GM18499 (cell line): ENCODE results near the gene RNF34.

Experiments used
- ATAC-seq: cut with Tn5 transposase; IDR thresholded peaks from one replicate; pipeline ENCODE4 v1.9.1; 2021; ENCODE audit warnings: moderate number of reproducible peaks; ENCODE audit not compliant: insufficient read depth, unreplicated experiment

The RNF34 gene

DNA sequence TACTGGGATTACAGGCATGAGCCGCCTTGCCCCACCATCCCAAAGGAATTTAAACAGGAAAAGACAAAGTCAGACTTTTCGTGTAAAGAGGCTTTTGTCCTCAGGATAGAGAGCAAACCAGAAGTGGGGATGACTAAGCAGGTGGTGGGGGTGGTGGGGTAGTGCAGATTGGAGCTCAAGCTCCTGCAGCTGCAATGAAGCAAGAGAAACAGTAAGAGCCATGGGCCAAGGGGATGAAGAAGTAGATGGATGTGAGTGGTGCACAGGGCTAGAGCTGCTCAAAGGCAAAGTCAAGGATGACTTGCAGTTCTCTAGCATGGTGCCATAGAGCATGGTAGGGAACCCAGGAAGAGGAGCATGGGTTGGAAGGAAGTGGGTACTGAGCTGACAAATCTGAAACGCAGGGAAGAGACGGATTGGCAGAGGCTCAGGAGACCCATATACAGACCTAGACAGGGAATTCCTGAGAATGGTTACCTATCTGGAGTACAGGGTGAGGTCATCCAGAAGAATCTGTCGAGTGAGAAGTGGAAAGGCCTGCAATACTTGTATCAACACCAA, 11.4 kb upstream of the RNF34 start:
- ATAC-seq, result no peak

DNA sequence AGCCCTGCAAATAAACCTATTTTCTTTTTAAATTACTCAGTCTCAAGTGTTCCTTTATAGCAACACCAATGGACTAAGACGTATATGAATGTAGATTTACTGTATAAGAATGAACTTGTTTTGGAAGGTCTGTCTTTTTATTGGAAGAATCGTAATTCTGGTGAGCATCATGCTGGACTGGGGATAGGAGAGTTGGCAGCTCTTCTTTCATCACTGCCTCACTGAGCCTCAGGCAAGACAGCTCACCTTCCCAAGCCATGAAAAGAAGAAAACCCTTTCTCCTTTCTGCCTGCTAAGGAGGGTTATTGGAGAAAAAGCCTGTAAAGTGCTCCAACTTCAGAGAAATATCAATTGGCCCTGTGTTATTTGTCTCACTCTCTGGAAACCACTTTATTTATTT, 9.1 kb upstream of the RNF34 start:
- ATAC-seq, result no peak

DNA sequence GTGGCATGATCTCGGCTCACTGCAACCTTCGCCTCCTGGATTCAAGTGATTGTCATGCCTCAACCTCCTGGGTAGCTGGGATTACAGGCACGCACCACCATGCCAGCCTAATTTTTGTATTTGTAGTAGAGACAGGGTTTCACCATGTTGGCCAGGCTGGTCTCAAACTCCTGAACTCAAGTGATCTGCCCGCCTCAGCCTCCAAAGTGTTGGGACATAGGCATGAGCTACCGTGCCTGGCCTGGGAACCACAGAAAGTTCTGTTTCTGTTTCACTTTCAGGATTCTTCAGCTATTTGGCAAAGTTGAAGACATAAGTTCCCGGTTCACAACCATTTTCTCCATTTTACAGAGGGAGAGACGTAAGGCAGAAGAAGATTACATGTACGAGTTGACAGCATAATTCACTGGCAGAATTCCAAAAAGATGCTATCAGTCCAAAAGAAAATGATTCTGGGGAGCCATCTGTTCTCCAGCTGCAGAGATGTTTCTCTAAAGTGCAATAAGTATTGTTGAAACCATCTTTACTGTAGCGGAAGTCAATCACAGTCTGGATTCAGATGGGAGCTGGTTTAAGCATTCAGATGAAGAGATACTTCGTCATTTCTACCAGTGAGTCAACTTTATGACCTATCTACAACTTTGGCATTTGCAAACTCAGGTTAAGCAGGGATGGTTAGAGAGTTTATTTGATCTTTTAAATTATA, 8.1 kb upstream of the RNF34 start:
- ATAC-seq, result no peak

DNA sequence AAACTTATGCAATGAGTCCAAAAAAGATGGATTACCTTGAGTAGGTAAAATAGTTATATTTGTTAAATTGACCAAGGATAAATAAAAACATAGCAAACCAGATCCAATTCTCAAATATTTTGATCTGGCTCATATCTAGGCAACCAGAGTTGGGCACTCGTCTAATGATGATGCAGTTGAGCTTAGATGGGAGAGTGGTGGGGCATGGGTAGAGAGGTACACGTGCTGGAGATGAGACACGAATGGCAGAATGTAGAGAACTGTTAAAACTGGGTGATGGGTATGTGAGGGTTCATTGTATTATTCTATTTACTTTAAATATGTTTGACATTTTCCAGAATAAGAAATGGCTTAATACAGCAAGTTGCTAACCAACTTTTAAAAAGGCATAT, 7.6 kb upstream of the RNF34 start:
- no peak for ATAC-seq

DNA sequence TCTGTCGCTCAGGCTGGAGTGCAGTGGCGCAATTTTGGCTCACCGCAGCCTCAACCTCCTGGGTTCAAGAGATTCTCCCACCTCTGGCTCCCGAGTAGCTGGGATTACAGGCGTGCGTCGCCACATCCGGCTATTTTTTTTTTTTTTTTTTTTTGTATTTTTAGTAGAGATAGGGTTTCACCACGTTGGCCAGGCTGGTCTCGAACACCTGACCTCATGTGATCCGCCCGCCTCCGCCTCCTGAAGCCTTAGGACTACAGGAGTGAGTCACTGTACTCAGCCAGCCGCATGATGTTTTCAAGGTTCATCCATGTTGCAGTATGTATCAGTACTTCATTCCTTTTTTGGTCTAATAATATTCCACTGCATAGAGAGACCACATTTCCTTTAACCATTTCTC, 2.4 kb upstream of the RNF34 start:
- ATAC-seq, result no peak

DNA sequence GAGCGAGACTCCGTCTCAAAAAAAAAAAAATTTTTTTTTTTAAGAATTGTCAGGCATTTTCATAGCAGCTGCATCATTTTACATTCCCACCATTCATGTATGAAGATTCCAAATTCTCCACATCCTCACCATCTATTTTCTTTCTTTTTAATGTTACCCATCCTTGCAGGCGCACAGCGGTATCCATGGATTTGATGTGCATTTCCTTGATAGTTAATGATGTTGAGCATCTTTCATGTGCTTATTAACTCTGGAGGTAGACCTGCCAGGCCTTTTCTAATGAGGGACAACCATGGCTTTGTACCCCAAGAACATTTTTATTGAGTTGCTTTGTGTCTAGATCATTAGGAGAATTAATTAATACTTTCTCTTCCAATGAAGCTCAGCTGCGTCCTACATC, 1.6 kb upstream of the RNF34 start:
- ATAC-seq, result no peak

DNA sequence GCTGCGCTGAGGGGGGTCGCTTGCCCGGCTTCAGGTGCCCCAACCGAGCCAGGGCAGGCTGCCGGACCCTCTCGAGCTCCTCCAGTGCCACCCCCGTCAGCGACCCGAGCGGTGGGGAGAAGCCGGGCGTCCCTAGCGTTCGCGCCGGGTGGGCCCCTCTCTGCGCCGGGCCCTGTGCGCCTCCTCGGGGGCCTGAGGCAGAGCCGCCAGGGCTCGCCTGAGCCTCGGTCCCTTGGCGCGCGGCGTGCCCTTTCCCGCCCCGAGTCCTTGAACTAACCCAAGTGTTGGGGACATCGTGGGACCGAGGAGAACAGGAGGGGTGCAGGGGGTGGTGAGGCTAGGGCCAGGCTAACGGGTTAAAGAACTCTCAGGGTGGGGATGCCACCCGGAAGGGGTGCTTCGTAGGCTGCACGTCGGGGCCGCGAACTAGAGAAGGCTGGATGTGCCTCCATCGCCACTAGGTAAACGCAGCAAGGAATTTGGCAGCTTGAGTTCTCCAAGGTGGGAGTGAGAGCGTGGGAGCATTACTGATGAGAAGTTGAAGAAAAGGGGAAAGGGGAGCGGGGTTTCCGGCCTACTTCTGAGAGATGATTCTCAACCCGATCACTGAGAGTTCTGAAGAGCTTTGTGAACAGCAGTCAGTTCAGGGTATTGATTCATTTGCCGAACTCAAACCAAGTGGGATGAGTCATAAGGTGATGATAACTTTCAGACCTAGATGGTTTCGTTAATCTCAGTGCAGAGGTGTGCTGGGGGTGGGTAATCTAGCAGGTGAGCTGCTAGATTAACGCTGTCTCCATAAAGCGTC, 618 bp downstream of the RNF34 start:
- ATAC-seq, result peak; percentile 37

DNA sequence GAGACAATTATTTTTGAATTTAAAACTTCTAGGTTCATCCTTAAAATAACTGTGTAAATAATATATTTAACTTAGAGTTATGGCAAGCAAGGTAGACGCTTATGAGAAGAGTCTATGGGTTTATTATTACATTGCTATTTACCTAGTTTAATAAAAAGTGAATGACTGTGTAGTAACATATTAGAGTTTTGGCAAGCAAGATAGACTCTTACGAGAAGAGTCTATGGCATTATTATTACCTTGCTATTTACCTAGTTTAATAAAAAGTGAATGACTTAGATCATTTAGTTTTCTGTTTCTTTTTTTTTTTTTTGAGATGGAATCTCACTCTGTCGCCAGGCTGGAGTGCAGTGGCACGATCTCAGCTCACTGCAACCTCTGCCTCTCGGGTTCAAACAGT, 3.8 kb downstream of the RNF34 start:
- no peak for ATAC-seq

DNA sequence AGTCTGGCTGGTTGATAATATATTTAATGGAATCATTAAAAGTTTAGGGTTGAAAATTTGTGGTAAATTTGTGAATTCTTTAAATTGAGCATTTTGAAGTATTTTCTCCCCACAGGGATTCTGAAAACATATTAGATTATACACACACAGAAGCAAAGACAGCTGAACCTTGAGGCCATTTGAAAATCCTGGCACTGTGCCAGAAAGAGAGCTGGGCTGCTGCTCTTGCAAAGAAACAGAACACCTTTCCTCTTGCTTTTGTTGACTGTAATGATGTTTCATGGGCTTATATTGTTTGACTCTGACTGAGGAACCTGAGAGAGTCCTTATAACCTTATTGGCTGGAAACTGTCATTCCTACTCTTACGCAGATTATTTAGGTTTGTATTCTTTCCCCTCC, 4.8 kb downstream of the RNF34 start:
- no peak for ATAC-seq

DNA sequence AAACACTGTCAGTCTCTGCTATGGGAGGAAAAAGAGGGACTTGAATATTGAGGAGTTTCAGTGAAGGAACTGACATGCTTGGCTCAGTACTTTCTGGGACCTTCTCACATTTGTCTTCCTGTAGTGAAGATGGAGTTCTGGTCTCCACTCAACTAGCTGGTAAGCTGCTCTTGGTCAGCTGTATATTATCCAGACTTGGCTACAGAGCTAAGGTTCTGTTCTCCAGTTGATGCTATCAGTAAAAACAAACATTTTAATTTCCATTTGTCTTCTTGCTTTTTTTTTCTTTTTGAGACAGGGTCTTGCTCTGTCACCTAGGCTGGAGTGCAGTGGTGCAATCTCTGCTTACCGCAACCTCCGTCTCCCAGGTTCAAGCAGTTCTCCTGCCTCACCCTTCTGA, 5.3 kb downstream of the RNF34 start:
- ATAC-seq, result no peak

DNA sequence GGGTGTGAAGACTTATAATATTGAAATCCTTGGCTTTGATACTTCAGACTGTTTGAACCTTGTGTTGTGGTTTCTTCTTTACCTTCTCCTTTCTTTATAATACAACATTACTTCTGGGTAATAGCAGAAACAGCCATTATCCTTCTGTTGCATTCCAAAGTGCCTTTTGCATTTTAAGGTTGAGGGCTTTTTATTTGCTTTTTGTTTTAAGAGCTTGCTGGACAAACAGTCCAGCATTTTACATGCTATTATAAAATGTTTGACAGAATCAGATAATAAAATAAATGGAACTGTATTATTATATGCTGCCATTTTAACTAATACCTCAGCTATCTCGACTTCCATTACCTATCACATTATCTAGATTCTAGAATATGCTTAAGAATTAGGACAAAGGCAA, 14.0 kb downstream of the RNF34 start:
- ATAC-seq, result no peak

DNA sequence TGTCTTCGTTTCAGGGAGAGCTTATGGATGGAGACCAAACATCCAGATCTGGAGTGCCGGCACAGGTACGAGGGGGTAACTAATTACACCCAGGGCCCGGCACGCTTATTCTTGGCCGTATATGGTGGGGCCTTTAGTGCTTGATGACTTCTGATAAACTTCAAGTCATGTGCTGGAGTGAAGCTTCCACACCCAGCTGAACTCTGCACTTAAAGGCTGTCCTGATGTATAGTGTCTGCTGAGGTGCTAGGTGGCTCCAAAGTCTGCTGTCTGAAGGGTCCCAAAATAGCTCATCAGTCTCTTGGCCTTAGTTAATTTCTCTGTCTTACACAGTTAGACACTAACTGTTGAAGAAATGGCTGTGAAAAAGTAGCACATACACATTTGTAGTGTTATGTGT, 17.9 kb downstream of the RNF34 start:
- ATAC-seq, result no peak

DNA sequence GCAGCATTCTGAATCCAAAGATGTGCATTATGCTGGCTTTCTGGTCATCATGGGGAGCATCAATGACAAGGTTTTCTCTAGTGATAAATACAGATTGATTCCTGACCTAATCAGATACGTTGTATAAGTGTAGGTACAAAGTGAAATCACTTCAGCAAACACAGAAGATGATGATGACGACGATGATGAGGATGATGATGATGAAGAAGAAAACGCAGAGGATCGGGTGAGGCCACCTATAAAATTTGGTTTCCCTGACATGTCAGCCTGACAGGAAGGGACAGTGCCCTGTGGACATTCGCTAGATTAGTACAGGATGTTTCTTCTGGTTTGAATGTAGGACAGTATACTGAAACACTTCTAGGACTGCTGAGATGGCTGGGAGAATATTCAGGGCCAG, 20.2 kb downstream of the RNF34 start:
- no peak for ATAC-seq

DNA sequence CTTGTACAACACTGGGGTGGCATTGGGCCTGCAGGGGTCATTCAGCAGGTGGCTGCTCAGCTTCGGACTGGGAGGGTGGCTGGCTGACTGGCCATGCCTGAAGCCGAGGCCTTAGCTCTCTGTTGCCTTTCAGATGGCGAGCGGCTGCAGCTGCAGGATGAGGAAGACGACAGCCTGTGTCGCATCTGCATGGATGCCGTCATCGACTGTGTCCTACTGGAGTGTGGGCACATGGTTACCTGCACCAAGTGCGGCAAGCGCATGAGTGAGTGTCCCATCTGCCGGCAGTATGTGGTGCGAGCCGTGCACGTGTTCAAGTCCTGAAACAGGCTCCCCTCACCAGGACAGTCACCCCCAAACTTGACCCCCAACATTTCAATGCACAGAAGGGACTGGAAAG, 23.3 kb downstream of the RNF34 start:
- no peak for ATAC-seq

DNA sequence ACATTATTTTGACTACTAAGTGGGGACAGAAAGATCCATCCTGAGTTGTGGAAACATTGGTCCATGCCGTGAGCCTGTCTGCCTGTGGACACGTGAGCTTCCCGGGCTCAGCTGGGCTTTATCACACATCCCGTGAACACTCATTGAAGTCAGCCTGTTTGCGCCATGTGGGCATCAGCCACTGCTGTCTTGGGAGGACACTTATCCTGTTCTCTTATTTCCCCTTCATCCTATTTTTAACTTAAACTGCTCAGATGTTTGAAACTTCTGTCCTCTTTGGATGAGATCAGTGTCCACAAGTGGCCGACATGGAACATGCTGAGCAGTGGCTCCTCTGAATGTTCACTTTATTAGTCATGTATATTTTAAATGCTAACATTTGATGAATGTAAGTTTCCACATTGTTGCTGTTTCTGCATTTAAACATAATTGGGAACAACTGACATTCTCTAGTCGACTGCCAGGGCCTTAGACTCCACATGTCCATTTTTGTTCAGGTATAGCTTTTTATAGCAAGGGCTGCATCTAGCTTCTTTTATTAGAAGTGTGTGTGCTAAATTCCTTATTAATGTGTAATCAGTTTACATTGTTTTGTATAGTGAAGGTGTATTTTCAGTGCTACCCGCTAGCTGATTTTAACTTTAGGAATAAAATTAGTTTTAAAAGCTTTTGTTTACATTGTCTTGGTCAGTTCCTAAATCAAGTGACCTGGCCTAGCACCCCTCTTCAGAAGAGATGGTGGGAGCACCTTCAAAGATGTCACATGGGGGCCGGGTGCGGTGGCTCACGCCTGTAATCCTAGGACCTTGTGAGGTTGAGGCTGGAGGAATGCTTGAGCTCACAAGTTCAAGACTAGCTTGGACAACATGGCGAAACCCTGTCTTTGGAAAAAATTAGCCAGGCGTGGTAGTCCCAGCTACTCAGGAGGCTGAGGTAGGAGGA, 24.0 kb downstream of the RNF34 start:
- no peak for ATAC-seq

DNA sequence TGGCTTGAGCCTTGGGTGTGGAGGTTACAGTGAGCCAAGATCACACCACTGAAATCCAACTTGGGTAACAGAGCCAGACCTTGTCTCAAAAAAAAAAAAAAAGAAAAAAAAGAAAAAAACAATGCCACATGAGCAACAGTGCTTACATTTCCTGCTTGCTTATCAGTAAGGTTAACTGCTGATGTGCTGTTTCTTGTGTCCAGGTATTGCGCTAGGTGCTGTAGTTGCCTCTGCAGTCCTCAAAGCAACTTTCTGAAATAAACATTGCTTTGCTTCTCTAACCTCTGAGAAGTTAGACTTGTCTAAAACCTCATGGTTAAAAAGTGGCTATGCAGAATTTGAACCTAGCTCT, 24.7 kb downstream of the RNF34 start:
- ATAC-seq, result no peak

DNA sequence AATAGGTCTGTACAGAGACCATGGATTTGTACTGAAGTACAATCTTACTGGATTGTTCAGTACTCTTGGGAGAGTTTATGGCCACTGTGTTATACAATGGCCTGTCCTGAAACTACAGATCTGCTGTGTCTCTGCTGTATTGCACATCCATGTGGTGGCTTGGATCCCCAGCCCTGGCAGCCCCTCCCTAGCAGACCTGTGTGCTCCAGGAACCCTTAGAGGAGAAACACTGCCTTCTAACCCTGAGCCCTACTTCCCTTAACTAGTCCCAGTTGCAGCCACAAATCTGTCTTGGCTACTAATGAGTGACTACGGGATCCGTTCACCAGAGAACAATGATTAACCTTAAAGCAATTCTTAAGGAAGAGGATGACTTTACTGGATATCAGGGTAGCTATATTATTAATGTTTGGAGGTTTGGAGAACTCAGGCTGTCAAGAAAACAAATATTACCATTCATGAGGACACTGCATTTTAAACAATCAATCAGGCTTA, 27.7 kb downstream of the RNF34 start:
- ATAC-seq, result no peak

DNA sequence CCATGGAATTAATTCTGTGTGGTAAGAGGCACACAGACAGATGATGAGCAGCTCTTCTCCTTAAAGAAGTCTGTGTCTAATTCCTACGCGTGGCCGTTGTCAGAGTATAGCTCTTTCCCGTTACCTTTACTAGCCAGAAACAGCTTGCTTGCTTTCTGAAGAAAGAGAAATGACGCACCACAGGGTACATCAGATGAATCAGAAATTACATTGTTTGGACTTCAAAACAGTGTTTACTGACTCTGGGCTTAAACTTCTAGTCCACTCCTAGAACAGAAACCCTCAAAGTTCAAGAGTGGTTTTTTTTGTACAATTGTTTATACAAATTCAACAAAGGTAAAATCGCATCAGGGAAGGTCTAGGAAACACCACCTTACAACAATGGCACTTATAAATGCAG, 29.0 kb downstream of the RNF34 start:
- ATAC-seq, result no peak

DNA sequence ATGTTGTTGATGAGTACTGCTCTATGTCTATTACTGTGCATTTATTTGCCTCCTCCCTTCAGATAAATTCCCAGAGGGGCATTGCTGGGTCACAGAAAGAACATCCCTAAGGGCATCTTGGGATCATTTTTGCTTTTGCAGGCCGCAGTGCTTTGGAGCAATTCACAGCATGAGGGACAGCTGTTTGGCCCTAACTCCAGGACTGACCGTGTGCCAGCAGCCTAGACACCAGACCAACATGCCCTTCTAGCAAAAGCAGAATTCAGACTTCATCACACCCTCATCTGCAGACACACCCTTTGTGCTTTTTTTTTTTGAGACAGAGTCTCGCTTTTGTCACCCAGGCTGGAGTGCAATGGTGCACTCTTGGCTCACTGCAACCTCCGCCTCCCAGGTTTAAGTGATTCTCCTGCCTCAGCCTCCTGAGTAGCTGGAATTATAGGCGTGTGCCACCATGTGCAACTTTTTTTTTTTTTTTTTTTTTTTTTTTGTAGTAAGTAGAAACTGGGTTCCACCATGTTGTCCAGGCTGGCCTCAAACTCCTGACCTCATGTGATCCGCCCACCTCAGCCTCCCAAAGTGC, 31.0 kb downstream of the RNF34 start:
- ATAC-seq, result no peak

DNA sequence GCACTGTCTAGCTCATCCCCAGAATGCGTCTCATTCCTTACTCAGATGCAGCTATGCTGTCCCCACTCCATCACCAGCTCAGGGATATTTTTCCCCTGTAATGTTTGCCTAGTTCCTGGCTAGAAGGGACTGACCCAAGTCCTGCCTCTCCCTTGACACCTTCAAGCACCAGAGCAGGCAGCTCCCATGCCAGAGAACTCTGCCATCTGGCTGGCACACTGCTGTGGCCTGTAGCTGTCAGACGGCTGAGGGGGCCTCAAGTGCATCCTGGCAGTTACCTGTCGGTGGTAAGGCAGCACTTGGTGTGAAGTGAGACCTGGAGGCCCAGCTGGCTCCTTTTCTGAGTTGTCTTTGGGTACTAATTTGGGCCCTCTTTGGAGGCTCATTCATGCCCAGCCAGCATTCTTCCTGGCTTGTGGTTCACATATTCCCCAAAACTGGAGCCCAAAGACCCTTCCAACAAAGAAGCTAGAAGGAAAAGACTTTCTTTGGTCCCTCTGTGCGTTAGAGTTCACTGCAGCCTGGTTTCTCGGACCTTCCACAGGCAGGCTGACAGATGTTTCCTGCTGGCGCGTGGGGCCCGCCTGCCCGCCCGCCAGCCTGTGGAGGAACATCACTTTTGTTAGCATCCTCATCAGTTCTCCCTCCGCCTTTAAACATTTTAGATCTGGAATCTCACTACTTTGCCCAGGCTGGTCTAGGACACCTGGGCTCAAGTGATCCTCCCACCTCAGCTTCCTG, 33.0 kb downstream of the RNF34 start:
- no peak for ATAC-seq
